A673 (cell line): ENCODE measurements around the gene BTBD9. TPM values are rescaled to one million over a fixed set of nuclear protein-coding genes. Genes with fewer than 3 reads are reported as not detected.

Experiments
- BruUV-seq: library from RNA; stranded (reverse); fragments of 400-500 nt; replicated peaks from 2 replicates; lab custom pipeline; 2021; lab: Mats Ljungman, UMichigan
- CTCF ChIA-PET: fragments of 300-600 bp; sonication (Branson Sonifier 250); formaldehyde crosslinking; loops from one replicate; lab custom pipeline; 2022; ENCODE audit warnings: antibody characterized with exemption; lab: Charles Lee
- POLR2A ChIA-PET: fragments of 300-600 bp; sonication (Branson Sonifier 250); formaldehyde crosslinking; loops from one replicate; lab custom pipeline; 2022; ENCODE audit warnings: antibody characterized with exemption; ENCODE audit not compliant: low non-redundant PET; lab: Charles Lee
- DNase-seq: peaks from one replicate; pipeline ENCODE4 v3.0.0-alpha.2; 2015; ENCODE audit warnings: low spot score
- H3K27ac ChIP-seq: fragments of 200-600 bp; sonication (generic); 2 replicates; pipeline ENCODE4 v1.5.1; 2016; ENCODE audit warnings: mixed run types, low read depth, mild to moderate bottlenecking, mixed read lengths, antibody characterized with exemption, low read length; ENCODE audit not compliant: poor library complexity, severe bottlenecking
- H3K27me3 ChIP-seq: fragments of 200-600 bp; sonication (generic); replicated peaks from 2 replicates; pipeline ENCODE4 v1.6.1; 2017; ENCODE audit warnings: mixed run types, low read depth, mild to moderate bottlenecking, mixed read lengths, antibody characterized with exemption, low read length; ENCODE audit not compliant: insufficient read depth, poor library complexity
- H3K36me3 ChIP-seq: fragments of 200-600 bp; sonication (generic); 2 replicates; pipeline ENCODE4 v1.6.1; 2016; ENCODE audit warnings: mixed run types, mild to moderate bottlenecking, mixed read lengths, antibody characterized with exemption, low read length; ENCODE audit not compliant: insufficient read depth, poor library complexity, severe bottlenecking
- H3K4me1 ChIP-seq: fragments of 200-600 bp; sonication (generic); 2 replicates; pipeline ENCODE4 v1.6.1; 2017; ENCODE audit warnings: mixed run types, mild to moderate bottlenecking, mixed read lengths, antibody characterized with exemption, low read length; ENCODE audit not compliant: insufficient read depth, poor library complexity, severe bottlenecking
- H3K4me3 ChIP-seq: fragments of 200-600 bp; sonication (generic); 2 replicates; pipeline ENCODE4 v1.5.1; 2016; ENCODE audit warnings: low read depth, mixed run types, mild to moderate bottlenecking, mixed read lengths, low read length; ENCODE audit not compliant: poor library complexity, severe bottlenecking
- H3K9me3 ChIP-seq: fragments of 200-600 bp; sonication (generic); 2 replicates; pipeline ENCODE4 v1.6.1; 2016; ENCODE audit warnings: mixed run types, low read depth, mild to moderate bottlenecking, mixed read lengths, antibody characterized with exemption, low read length; ENCODE audit not compliant: poor library complexity, severe bottlenecking
- CTCF ChIP-seq: fragments of 300-800, 200-600 bp; sonication (generic); conservative IDR thresholded peaks from 2 replicates; pipeline ENCODE4 v1.5.1; 2017; ENCODE audit warnings: low read depth, mild to moderate bottlenecking, antibody characterized with exemption, low read length, moderate library complexity, mixed read lengths
- EZH2 ChIP-seq: fragments of 200-600 bp; sonication (generic); IDR thresholded peaks from 2 replicates; pipeline ENCODE4 v1.6.1; 2017; ENCODE audit warnings: borderline replicate concordance, low read depth, mild to moderate bottlenecking, mixed read lengths, antibody characterized with exemption, low read length; ENCODE audit not compliant: poor library complexity, severe bottlenecking
- intact Hi-C: fragments of 100-400 bp; cut with micrococcal nuclease; formaldehyde crosslinking; loops from one replicate; pipeline ENCODE4 v1.10.0; 2022; ENCODE audit not compliant: unreplicated experiment
- total RNA-seq: library from RNA; stranded (reverse); gene quantifications from 2 replicates; pipeline ENCODE4 v1.2.3, GENCODE V29; 2021

Gene BTBD9
- total RNA-seq, 1 experiment from 2014 or later, result 8.0 TPM

- POLR2A ChIA-PET, result no interaction called here
- CTCF ChIA-PET, result no interaction called here
- no peak for DNase-seq
- Histone ChIP-seq H3K36me3 (no peaks in the 10 kb centered on the region), H3K4me1 (no peaks in the 10 kb centered on the region), H3K27me3 (no peaks in the 10 kb centered on the region), H3K4me3 (no peak overlapping the region), H3K27ac (no peak overlapping the region), H3K9me3 (no peaks in the 10 kb centered on the region)
- no TSS peak for BruUV-seq
- intact Hi-C loops, result no loop called here
- TF ChIP-seq EZH2 (no peak), CTCF (no peak)
Measured at GRCh38 chr6:38322138-38322537, 317.6 kb downstream of the BTBD9 start.

- TF ChIP-seq EZH2, result no peak
- no peak for TF ChIP-seq CTCF
- BruUV-seq, result no TSS peak
- POLR2A ChIA-PET, result no interaction called here
- H3K36me3 ChIP-seq, result no peaks in the 10 kb centered on the region
- no peak overlapping the region for H3K27ac ChIP-seq
- H3K4me3 ChIP-seq, result no peak overlapping the region
- CTCF ChIA-PET, result no interaction called here
- DNase-seq, result no peak
- H3K4me1 ChIP-seq, result no peaks in the 10 kb centered on the region
- intact Hi-C loops, result no loop called here
- no peaks in the 10 kb centered on the region for H3K27me3 ChIP-seq
- H3K9me3 ChIP-seq, result no peaks in the 10 kb centered on the region
Measured at GRCh38 chr6:38320843-38321242, 318.9 kb downstream of the BTBD9 start.

GRCh38 chr6:38320358-38320757 is 319.4 kb downstream of the BTBD9 start:
- ChIA-PET CTCF (no interaction called here), POLR2A (no interaction called here)
- no peaks in the 10 kb centered on the region for H3K9me3 ChIP-seq
- no peaks in the 10 kb centered on the region for H3K36me3 ChIP-seq
- no peaks in the 10 kb centered on the region for H3K4me1 ChIP-seq
- H3K4me3 ChIP-seq, result no peak overlapping the region
- TF ChIP-seq CTCF, result no peak
- no peak for TF ChIP-seq EZH2
- BruUV-seq, result no TSS peak
- H3K27ac ChIP-seq, result no peak overlapping the region
- H3K27me3 ChIP-seq, result no peaks in the 10 kb centered on the region
- intact Hi-C loops, result no loop called here
- DNase-seq, result no peak
